A549 (cell line): ENCODE data around the gene TRMT44. TPM values are rescaled to one million over a fixed set of nuclear protein-coding genes. Genes with fewer than 3 reads are reported as not detected.

ENCODE experiments used
- ATAC-seq, 2 experiments: fragments of 200-7000 bp in 1 of 2; fragments of >200 bp in 1 of 2; cut with Nextera tagmentation in 1 of 2; cut with Tn5 transposase in 1 of 2; 3 replicates each; pipeline versions ENCODE4 v1.8.0 to v1.9.1; 2018 to 2020; ENCODE audit warnings: mild to moderate bottlenecking in 1 of 2, moderate library complexity in 1 of 2
- CTCF ChIA-PET: fragments of 300-600 bp; sonication (Branson Sonifier 250); formaldehyde crosslinking; extraction: SDS; loops from one replicate; lab custom pipeline; 2021; ENCODE audit warnings: antibody characterized with exemption, inconsistent platforms; lab: Yijun Ruan, JAX
- POLR2A ChIA-PET: fragments of 350-600 bp; formaldehyde crosslinking; extraction: SDS; loops from one replicate; lab custom pipeline; 2021; ENCODE audit warnings: antibody characterized with exemption, inconsistent platforms; lab: Yijun Ruan, JAX
- DNase-seq, 2 experiments: peaks; one replicate each; pipeline versions ENCODE4 v3.0.0 to v3.0.0-alpha.2; 2011 to 2016; ENCODE audit warnings: low read depth in 1 of 2, low spot score in 1 of 2
- FAIRE-seq: peaks from 2 replicates; lab custom pipeline; 2011; peaks lifted over from hg19 to GRCh38; lab: Jason Lieb, UNC
- H3K27ac ChIP-seq, 2 experiments: fragments of >200 bp; sonication (Bioruptor Twin); formaldehyde crosslinking; 3 replicates each; pipeline ENCODE4 v1.5.1; 2016 to 2017
- H3K4me1 ChIP-seq: fragments of >200 bp; sonication (Bioruptor Twin); formaldehyde crosslinking; 3 replicates; pipeline ENCODE4 v1.6.1; 2016
- H3K4me2 ChIP-seq: fragments of >200 bp; sonication (Bioruptor Twin); formaldehyde crosslinking; 3 replicates; pipeline ENCODE4 v1.6.1; 2016
- H3K4me3 ChIP-seq: fragments of >200 bp; sonication (Bioruptor Twin); formaldehyde crosslinking; 3 replicates; pipeline ENCODE4 v1.5.1; 2016
- H3K9me3 ChIP-seq: fragments of >200 bp; sonication (Bioruptor Twin); formaldehyde crosslinking; 3 replicates; pipeline ENCODE4 v1.6.1; 2016
- BCL3 ChIP-seq: fragments of >200 bp; sonication (Bioruptor Twin); formaldehyde crosslinking; IDR thresholded peaks from 3 replicates; pipeline ENCODE4 v1.6.1; 2016
- CBX8 ChIP-seq: fragments of 200-600 bp; sonication (generic); IDR thresholded peaks from 2 replicates; pipeline ENCODE4 v1.6.1; 2016
- CTCF ChIP-seq: fragments of >200 bp; sonication (Bioruptor Twin); formaldehyde crosslinking; IDR thresholded peaks from 3 replicates; pipeline ENCODE4 v1.5.1; 2016
- ESRRA ChIP-seq: fragments of 150-350 bp; IDR thresholded peaks from 2 replicates; pipeline ENCODE4 v1.6.1; 2014; ENCODE audit warnings: mild to moderate bottlenecking, low read length, borderline replicate concordance
- FOXS1 ChIP-seq: fragments of 250-450 bp; sonication (Bioruptor Pico); IDR thresholded peaks from 2 replicates; pipeline ENCODE4 v1.5.0; 2020; ENCODE audit warnings: mild to moderate bottlenecking, moderate library complexity
- HEYL ChIP-seq: fragments of 250-450 bp; sonication (Bioruptor Pico); IDR thresholded peaks from 2 replicates; pipeline ENCODE4 v1.8.0; 2021; ENCODE audit warnings: mild to moderate bottlenecking, moderate library complexity
- HMGXB4 ChIP-seq: fragments of 250-450 bp; sonication (Bioruptor Pico); IDR thresholded peaks from 2 replicates; pipeline ENCODE4 v1.5.0; 2021; ENCODE audit warnings: mild to moderate bottlenecking, moderate library complexity, borderline replicate concordance
- JUNB ChIP-seq: fragments of >200 bp; sonication (Bioruptor Twin); formaldehyde crosslinking; IDR thresholded peaks from 2 replicates; pipeline ENCODE4 v1.6.1; 2016
- MAFK ChIP-seq: fragments of 450-650 bp; IDR thresholded peaks from 2 replicates; pipeline ENCODE4 v1.6.1; 2014; ENCODE audit not compliant: partially characterized antibody
- MAX ChIP-seq: IDR thresholded peaks from 2 replicates; pipeline ENCODE4 v1.6.1; 2012
- MAZ ChIP-seq: fragments of 150-350 bp; IDR thresholded peaks from 2 replicates; pipeline ENCODE4 v1.6.1; 2014; ENCODE audit warnings: antibody characterized with exemption, low read depth, low read length, borderline replicate concordance
- NFE2L2 ChIP-seq: fragments of 150-350 bp; conservative IDR thresholded peaks from 2 replicates; pipeline ENCODE4 v1.6.1; 2014; ENCODE audit warnings: low read length
- NR3C1 ChIP-seq: fragments of >200 bp; sonication (Bioruptor Twin); formaldehyde crosslinking; IDR thresholded peaks from 3 replicates; pipeline ENCODE4 v1.6.1; 2017
- PHF8 ChIP-seq: fragments of 200-600 bp; sonication (generic); IDR thresholded peaks from 2 replicates; pipeline ENCODE4 v1.6.1; 2016; ENCODE audit warnings: low read depth, mild to moderate bottlenecking, antibody characterized with exemption, moderate library complexity, borderline replicate concordance
- POLR2AphosphoS2 ChIP-seq: conservative IDR thresholded peaks from 2 replicates; pipeline ENCODE4 v1.6.1; 2012; ENCODE audit warnings: low read length, improper control_type of control experiment, inconsistent platforms
- RARB ChIP-seq: fragments of 250-450 bp; sonication (Bioruptor Pico); IDR thresholded peaks from 2 replicates; pipeline ENCODE4 v1.8.0; 2021; ENCODE audit warnings: mild to moderate bottlenecking, moderate library complexity
- TFCP2L1 ChIP-seq: fragments of 250-450 bp; sonication (Bioruptor Pico); IDR thresholded peaks from 2 replicates; pipeline ENCODE4 v1.5.0; 2021; ENCODE audit warnings: mild to moderate bottlenecking
- USF2 ChIP-seq: fragments of 450-650 bp; IDR thresholded peaks from 2 replicates; pipeline ENCODE4 v1.6.1; 2014; ENCODE audit warnings: antibody characterized with exemption
- ZNF302 ChIP-seq: fragments of 250-450 bp; sonication (Bioruptor Pico); IDR thresholded peaks from 2 replicates; pipeline ENCODE4 v1.9.0; 2021; ENCODE audit warnings: inconsistent platforms, mild to moderate bottlenecking, moderate library complexity
- WGBS: methylation state at CpG from one replicate; pipeline ENCODE4 v1.1.6; 2017; ENCODE audit errors: missing lambda C conversion rate; 5-methylcytosine and 5-hydroxymethylcytosine counted together
- polyA plus RNA-seq, 4 experiments: library from polyadenylated mRNA; depleted of rRNA in 3 of 4; stranded (reverse); fragments of >200 nt; fragmentation: RNase III in 1 of 4; extraction: RNeasy Plus Mini Kit Qiagen cat#74134 plus additional on column Dnase treatment in 1 of 4; gene quantifications; 2 replicates in 3 of 4; 3 replicates in 1 of 4; pipeline ENCODE4 v1.2.3, GENCODE V29; 2011 to 2017
- TF ChIP-seq, protein P1 (sequence below): fragments of 200-600 bp; sonication (generic); IDR thresholded peaks from 2 replicates; pipeline ENCODE4 v1.6.1; 2016; ENCODE audit warnings: antibody characterized with exemption, mild to moderate bottlenecking, moderate library complexity

TRMT44 gene
- polyA plus RNA-seq, 2 of the 4 experiments (the other 2 are of a cell fraction) = 5.0 to 7.0 TPM

GRCh38 chr4:8507624-8508023 lies 67.0 kb downstream of the TRMT44 start:
- DNase-seq (no peak), FAIRE-seq (no peak), ATAC-seq (no peak)
- Histone ChIP-seq H3K4me1 (no peaks in the 10 kb centered on the region), H3K4me3 (no peak overlapping the region), H3K4me2 (no peak overlapping the region), H3K9me3 (no peaks in the 10 kb centered on the region), H3K27ac (no peak overlapping the region)
- ChIA-PET CTCF (interaction anchor here (1.5 kb wide), 1 partner anchor 39 kb away, joined by 3 read pairs; no protein-coding TSS in a partner anchor), POLR2A (no interaction called here)
- WGBS = 89% methylated on average over 5 of the region's 9 CpGs
- TF ChIP-seq MAX (no peak), HMGXB4 (no peak), FOXS1 (CRISPR knock-in tag) (no peak), NR3C1 (no peak), POLR2AphosphoS2 (no peak), TFCP2L1 (no peak), ZNF302 (CRISPR knock-in tag) (no peak), MAFK (no peak), ESRRA (no peak), MAZ (no peak), HEYL (CRISPR knock-in tag) (no peak), BCL3 (no peak), CBX8 (no peak), USF2 (no peak), JUNB (no peak), PHF8 (no peak), RARB (CRISPR knock-in tag) (no peak), CTCF (no peak), NFE2L2 (no peak)
- TF ChIP-seq, protein P1, sequence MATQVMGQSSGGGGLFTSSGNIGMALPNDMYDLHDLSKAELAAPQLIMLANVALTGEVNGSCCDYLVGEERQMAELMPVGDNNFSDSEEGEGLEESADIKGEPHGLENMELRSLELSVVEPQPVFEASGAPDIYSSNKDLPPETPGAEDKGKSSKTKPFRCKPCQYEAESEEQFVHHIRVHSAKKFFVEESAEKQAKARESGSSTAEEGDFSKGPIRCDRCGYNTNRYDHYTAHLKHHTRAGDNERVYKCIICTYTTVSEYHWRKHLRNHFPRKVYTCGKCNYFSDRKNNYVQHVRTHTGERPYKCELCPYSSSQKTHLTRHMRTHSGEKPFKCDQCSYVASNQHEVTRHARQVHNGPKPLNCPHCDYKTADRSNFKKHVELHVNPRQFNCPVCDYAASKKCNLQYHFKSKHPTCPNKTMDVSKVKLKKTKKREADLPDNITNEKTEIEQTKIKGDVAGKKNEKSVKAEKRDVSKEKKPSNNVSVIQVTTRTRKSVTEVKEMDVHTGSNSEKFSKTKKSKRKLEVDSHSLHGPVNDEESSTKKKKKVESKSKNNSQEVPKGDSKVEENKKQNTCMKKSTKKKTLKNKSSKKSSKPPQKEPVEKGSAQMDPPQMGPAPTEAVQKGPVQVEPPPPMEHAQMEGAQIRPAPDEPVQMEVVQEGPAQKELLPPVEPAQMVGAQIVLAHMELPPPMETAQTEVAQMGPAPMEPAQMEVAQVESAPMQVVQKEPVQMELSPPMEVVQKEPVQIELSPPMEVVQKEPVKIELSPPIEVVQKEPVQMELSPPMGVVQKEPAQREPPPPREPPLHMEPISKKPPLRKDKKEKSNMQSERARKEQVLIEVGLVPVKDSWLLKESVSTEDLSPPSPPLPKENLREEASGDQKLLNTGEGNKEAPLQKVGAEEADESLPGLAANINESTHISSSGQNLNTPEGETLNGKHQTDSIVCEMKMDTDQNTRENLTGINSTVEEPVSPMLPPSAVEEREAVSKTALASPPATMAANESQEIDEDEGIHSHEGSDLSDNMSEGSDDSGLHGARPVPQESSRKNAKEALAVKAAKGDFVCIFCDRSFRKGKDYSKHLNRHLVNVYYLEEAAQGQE = no peak
